Mesenchymal stem cell (in vitro differentiated cells and primary cell): ENCODE data around the gene ZFP92.

Source experiments
- DNase-seq: peaks from one replicate; pipeline ENCODE4 v3.0.0-alpha.2; 2013
- H2AFZ ChIP-seq: one replicate; pipeline ENCODE4 v1.6.1; 2013; ENCODE audit warnings: low read depth, mild to moderate bottlenecking, control low read depth, inconsistent platforms, low read length, moderate library complexity
- H2AK5ac ChIP-seq: 2 replicates; pipeline ENCODE4 v1.6.1; 2013; ENCODE audit warnings: low read length, moderate library complexity, mild to moderate bottlenecking, inconsistent platforms; ENCODE audit not compliant: severe bottlenecking
- H2BK120ac ChIP-seq: one replicate; pipeline ENCODE4 v1.6.1; 2013; ENCODE audit warnings: low read depth, mild to moderate bottlenecking, inconsistent platforms, low read length, moderate library complexity
- H2BK12ac ChIP-seq, 2 experiments: one replicate each; pipeline ENCODE4 v1.6.1; 2013; ENCODE audit warnings: inconsistent platforms in 2 of 2, low read length in 2 of 2, mild to moderate bottlenecking in 2 of 2, moderate library complexity in 2 of 2, control low read depth in 1 of 2
- H2BK15ac ChIP-seq: one replicate; pipeline ENCODE4 v1.6.1; 2013; ENCODE audit warnings: mild to moderate bottlenecking, low read depth, inconsistent platforms; ENCODE audit not compliant: poor library complexity, severe bottlenecking
- H2BK5ac ChIP-seq: 2 replicates; pipeline ENCODE4 v1.6.1; 2013; ENCODE audit warnings: low read depth, mild to moderate bottlenecking, low read length, control low read depth, inconsistent platforms; ENCODE audit not compliant: poor library complexity, severe bottlenecking
- H3K14ac ChIP-seq, 2 experiments: one replicate each; pipeline ENCODE4 v1.6.1; 2013; ENCODE audit warnings: inconsistent platforms in 2 of 2, low read length in 2 of 2, control low read depth in 1 of 2, mild to moderate bottlenecking in 1 of 2, moderate library complexity in 1 of 2
- H3K18ac ChIP-seq, 2 experiments: one replicate each; pipeline ENCODE4 v1.6.1; 2013; ENCODE audit warnings: inconsistent platforms in 2 of 2, low read length in 2 of 2, control low read depth in 1 of 2, low read depth in 1 of 2, mild to moderate bottlenecking in 1 of 2
- H3K23ac ChIP-seq, 2 experiments: one replicate each; pipeline ENCODE4 v1.6.1; 2013; ENCODE audit warnings: inconsistent platforms in 2 of 2, low read length in 2 of 2, mild to moderate bottlenecking in 2 of 2, moderate library complexity in 2 of 2, control low read depth in 1 of 2
- H3K27ac ChIP-seq: 2 replicates; pipeline ENCODE4 v1.5.1; 2013; ENCODE audit warnings: mild to moderate bottlenecking, moderate library complexity, low read length, control low read depth, inconsistent platforms; ENCODE audit not compliant: poor library complexity, severe bottlenecking
- H3K27me3 ChIP-seq, 2 experiments: 2 replicates each; pipeline versions ENCODE4 v1.6.1 to v1.7.0; 2013; ENCODE audit warnings: low read length in 2 of 2, mild to moderate bottlenecking in 2 of 2, moderate library complexity in 2 of 2, control low read depth in 1 of 2, inconsistent platforms in 1 of 2; ENCODE audit not compliant: control insufficient read depth in 1 of 2, insufficient read depth in 1 of 2
- H3K36me3 ChIP-seq, 2 experiments: 2 replicates each; pipeline versions ENCODE4 v1.6.1 to v1.7.0; 2013; ENCODE audit warnings: low read length in 2 of 2, control low read depth in 1 of 2, inconsistent platforms in 1 of 2, low read depth in 1 of 2, mild to moderate bottlenecking in 1 of 2; ENCODE audit not compliant: insufficient read depth in 2 of 2, control insufficient read depth in 1 of 2
- H3K4ac ChIP-seq, 2 experiments: one replicate each; pipeline ENCODE4 v1.6.1; 2013; ENCODE audit warnings: inconsistent platforms in 2 of 2, low read length in 2 of 2, mild to moderate bottlenecking in 2 of 2, moderate library complexity in 2 of 2, control low read depth in 1 of 2, low read depth in 1 of 2
- H3K4me1 ChIP-seq: 2 replicates; pipeline ENCODE4 v1.6.1; 2013; ENCODE audit warnings: low read depth, low read length, control low read depth; ENCODE audit not compliant: control insufficient read depth, insufficient read depth
- H3K4me2 ChIP-seq: 2 replicates; pipeline ENCODE4 v1.6.1; 2013; ENCODE audit warnings: low read length, mild to moderate bottlenecking, inconsistent platforms; ENCODE audit not compliant: poor library complexity, severe bottlenecking
- H3K4me3 ChIP-seq, 2 experiments: 2 replicates each; pipeline versions ENCODE4 v1.5.1 to v1.7.0; 2013; ENCODE audit warnings: low read length in 2 of 2, mild to moderate bottlenecking in 2 of 2, control low read depth in 1 of 2, low read depth in 1 of 2; ENCODE audit not compliant: insufficient read depth in 1 of 2
- H3K79me1 ChIP-seq: replicated peaks from 2 replicates; pipeline ENCODE4 v1.6.1; 2013; ENCODE audit warnings: mild to moderate bottlenecking, control low read depth, low read length, inconsistent platforms; ENCODE audit not compliant: poor library complexity, severe bottlenecking
- H3K9ac ChIP-seq: 2 replicates; pipeline ENCODE4 v1.7.0; 2013; ENCODE audit warnings: mild to moderate bottlenecking, low read length, moderate library complexity
- H3K9me3 ChIP-seq: 2 replicates; pipeline ENCODE4 v1.7.0; 2013; ENCODE audit warnings: mild to moderate bottlenecking, low read length; ENCODE audit not compliant: control insufficient read depth
- H4K8ac ChIP-seq: one replicate; pipeline ENCODE4 v1.6.1; 2013; ENCODE audit warnings: inconsistent platforms, mild to moderate bottlenecking, low read length, moderate library complexity
- H4K91ac ChIP-seq: one replicate; pipeline ENCODE4 v1.6.1; 2013; ENCODE audit warnings: mild to moderate bottlenecking, low read length, inconsistent platforms
- WGBS: methylation state at CpG from one replicate; pipeline ENCODE4 v1.1.7; 2013; ENCODE audit warnings: mixed read lengths; 5-methylcytosine and 5-hydroxymethylcytosine counted together

The ZFP92 gene

GRCh38 chrX:153448556-153449367 lies 37.5 kb downstream of the ZFP92 start:
- H3K14ac ChIP-seq, result no peak overlapping the region
- no peaks in the 10 kb centered on the region for H3K4me1 ChIP-seq
- H2BK15ac ChIP-seq, result no peak overlapping the region
- H3K4me2 ChIP-seq, result no peak overlapping the region
- H2BK12ac ChIP-seq, result no peak overlapping the region
- H2AFZ ChIP-seq, result no peak overlapping the region
- WGBS, result 99% methylated on average over 17 of the region's 21 CpGs
- H3K9ac ChIP-seq, result no peak overlapping the region
- no peak overlapping the region for H3K4me3 ChIP-seq
- no peak overlapping the region for H2BK5ac ChIP-seq
- no peak overlapping the region for H3K23ac ChIP-seq
- H4K91ac ChIP-seq, result no peak overlapping the region
- H4K8ac ChIP-seq, result no peak overlapping the region
- no peak overlapping the region for H3K18ac ChIP-seq
- DNase-seq, result no peak
- H3K4ac ChIP-seq, result no peak overlapping the region
- no peaks in the 10 kb centered on the region for H3K9me3 ChIP-seq
- H2BK120ac ChIP-seq, result no peak overlapping the region
- H2AK5ac ChIP-seq, result no peak overlapping the region
- peaks cover 0 to 39% of the 10 kb centered on the region in 2 experiments for H3K36me3 ChIP-seq
- H3K27me3 ChIP-seq, result peaks cover 0 to 14% of the 10 kb centered on the region in 2 experiments
- H3K79me1 ChIP-seq, result no peaks in the 10 kb centered on the region
- H3K27ac ChIP-seq, result no peak overlapping the region

- Histone ChIP-seq H3K23ac (no peak overlapping the region), H4K8ac (no peak overlapping the region), H3K27me3 (peaks cover 0 to 14% of the 10 kb centered on the region in 2 experiments), H3K27ac (no peak overlapping the region), H3K4ac (no peak overlapping the region), H3K4me2 (no peak overlapping the region), H2BK5ac (no peak overlapping the region), H2BK12ac (no peak overlapping the region), H2BK15ac (no peak overlapping the region), H3K14ac (no peak overlapping the region), H2BK120ac (no peak overlapping the region), H3K36me3 (peaks cover 0 to 43% of the 10 kb centered on the region in 2 experiments), H4K91ac (no peak overlapping the region), H3K4me1 (no peaks in the 10 kb centered on the region), H3K9ac (no peak overlapping the region), H3K9me3 (no peaks in the 10 kb centered on the region), H3K79me1 (no peaks in the 10 kb centered on the region), H3K4me3 (no peak overlapping the region), H2AFZ (no peak overlapping the region), H3K18ac (no peak overlapping the region), H2AK5ac (no peak overlapping the region)
- DNase-seq, result no peak
- 95% methylated on average over 11 of the region's 15 CpGs for whole genome bisulfite sequencing
These were observed 38.3 kb downstream of the ZFP92 start for GRCh38 chrX:153449368-153450113.

GRCh38 chrX:153450114-153450948 lies 39.1 kb downstream of the ZFP92 start:
- no peaks in the 10 kb centered on the region for H3K9me3 ChIP-seq
- H3K4me2 ChIP-seq, result no peak overlapping the region
- H3K27me3 ChIP-seq, result peaks cover 0 to 14% of the 10 kb centered on the region in 2 experiments
- H4K91ac ChIP-seq, result no peak overlapping the region
- no peak overlapping the region for H3K9ac ChIP-seq
- no peak overlapping the region for H2BK12ac ChIP-seq
- DNase-seq, result no peak
- no peak overlapping the region for H3K23ac ChIP-seq
- H3K79me1 ChIP-seq, result no peaks in the 10 kb centered on the region
- H3K4me3 ChIP-seq, result no peak overlapping the region
- 97% methylated on average over 24 of the region's 26 CpGs for WGBS
- no peak overlapping the region for H2BK5ac ChIP-seq
- no peak overlapping the region for H2BK15ac ChIP-seq
- peaks cover 0 to 44% of the 10 kb centered on the region in 2 experiments for H3K36me3 ChIP-seq
- H3K14ac ChIP-seq, result no peak overlapping the region
- H2BK120ac ChIP-seq, result no peak overlapping the region
- H4K8ac ChIP-seq, result no peak overlapping the region
- H3K4ac ChIP-seq, result no peak overlapping the region
- H3K27ac ChIP-seq, result no peak overlapping the region
- no peaks in the 10 kb centered on the region for H3K4me1 ChIP-seq
- H2AK5ac ChIP-seq, result no peak overlapping the region
- H2AFZ ChIP-seq, result no peak overlapping the region
- no peak overlapping the region for H3K18ac ChIP-seq

- no peak overlapping the region for H3K23ac ChIP-seq
- no peak overlapping the region for H3K14ac ChIP-seq
- no peak overlapping the region for H2BK12ac ChIP-seq
- no peak overlapping the region for H2BK15ac ChIP-seq
- WGBS, result 96% methylated on average over 8 of the region's 8 CpGs
- H3K4me3 ChIP-seq, result no peak overlapping the region
- H2BK120ac ChIP-seq, result no peak overlapping the region
- H3K4ac ChIP-seq, result no peak overlapping the region
- H2AFZ ChIP-seq, result no peak overlapping the region
- peaks cover 0 to 14% of the 10 kb centered on the region in 2 experiments for H3K27me3 ChIP-seq
- H2AK5ac ChIP-seq, result no peak overlapping the region
- DNase-seq, result no peak
- no peaks in the 10 kb centered on the region for H3K4me1 ChIP-seq
- no peak overlapping the region for H4K8ac ChIP-seq
- no peaks in the 10 kb centered on the region for H3K9me3 ChIP-seq
- H2BK5ac ChIP-seq, result no peak overlapping the region
- H3K9ac ChIP-seq, result no peak overlapping the region
- no peak overlapping the region for H3K18ac ChIP-seq
- H3K79me1 ChIP-seq, result no peaks in the 10 kb centered on the region
- peaks cover 0 to 50% of the 10 kb centered on the region in 2 experiments for H3K36me3 ChIP-seq
- no peak overlapping the region for H3K4me2 ChIP-seq
- no peak overlapping the region for H4K91ac ChIP-seq
- no peak overlapping the region for H3K27ac ChIP-seq
These were observed 39.6 kb downstream of the ZFP92 start for GRCh38 chrX:153450949-153451277.
